Retinal pigment epithelial cell (primary cell): ENCODE data around the gene DNM2.

Source experiments
- DNase-seq: peaks from one replicate; pipeline ENCODE4 v3.0.0-alpha.2; 2010; ENCODE audit warnings: low read depth
- H3K4me3 ChIP-seq: 2 replicates; pipeline ENCODE4 v1.5.1; 2011; ENCODE audit warnings: mild to moderate bottlenecking, low read length, control low read depth, moderate library complexity
- TF ChIP-seq, protein P1 (sequence below): conservative IDR thresholded peaks from 2 replicates; pipeline ENCODE4 v1.5.1; 2011; ENCODE audit warnings: low read depth, low read length, control low read depth, inconsistent platforms

Gene DNM2

GRCh38 chr19:10815007-10815536 lies 97.2 kb downstream of the DNM2 start:
- H3K4me3 ChIP-seq: no peak overlapping the region
- TF ChIP-seq, protein P1, sequence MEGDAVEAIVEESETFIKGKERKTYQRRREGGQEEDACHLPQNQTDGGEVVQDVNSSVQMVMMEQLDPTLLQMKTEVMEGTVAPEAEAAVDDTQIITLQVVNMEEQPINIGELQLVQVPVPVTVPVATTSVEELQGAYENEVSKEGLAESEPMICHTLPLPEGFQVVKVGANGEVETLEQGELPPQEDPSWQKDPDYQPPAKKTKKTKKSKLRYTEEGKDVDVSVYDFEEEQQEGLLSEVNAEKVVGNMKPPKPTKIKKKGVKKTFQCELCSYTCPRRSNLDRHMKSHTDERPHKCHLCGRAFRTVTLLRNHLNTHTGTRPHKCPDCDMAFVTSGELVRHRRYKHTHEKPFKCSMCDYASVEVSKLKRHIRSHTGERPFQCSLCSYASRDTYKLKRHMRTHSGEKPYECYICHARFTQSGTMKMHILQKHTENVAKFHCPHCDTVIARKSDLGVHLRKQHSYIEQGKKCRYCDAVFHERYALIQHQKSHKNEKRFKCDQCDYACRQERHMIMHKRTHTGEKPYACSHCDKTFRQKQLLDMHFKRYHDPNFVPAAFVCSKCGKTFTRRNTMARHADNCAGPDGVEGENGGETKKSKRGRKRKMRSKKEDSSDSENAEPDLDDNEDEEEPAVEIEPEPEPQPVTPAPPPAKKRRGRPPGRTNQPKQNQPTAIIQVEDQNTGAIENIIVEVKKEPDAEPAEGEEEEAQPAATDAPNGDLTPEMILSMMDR: no peak
- DNase-seq: no peak

DNA sequence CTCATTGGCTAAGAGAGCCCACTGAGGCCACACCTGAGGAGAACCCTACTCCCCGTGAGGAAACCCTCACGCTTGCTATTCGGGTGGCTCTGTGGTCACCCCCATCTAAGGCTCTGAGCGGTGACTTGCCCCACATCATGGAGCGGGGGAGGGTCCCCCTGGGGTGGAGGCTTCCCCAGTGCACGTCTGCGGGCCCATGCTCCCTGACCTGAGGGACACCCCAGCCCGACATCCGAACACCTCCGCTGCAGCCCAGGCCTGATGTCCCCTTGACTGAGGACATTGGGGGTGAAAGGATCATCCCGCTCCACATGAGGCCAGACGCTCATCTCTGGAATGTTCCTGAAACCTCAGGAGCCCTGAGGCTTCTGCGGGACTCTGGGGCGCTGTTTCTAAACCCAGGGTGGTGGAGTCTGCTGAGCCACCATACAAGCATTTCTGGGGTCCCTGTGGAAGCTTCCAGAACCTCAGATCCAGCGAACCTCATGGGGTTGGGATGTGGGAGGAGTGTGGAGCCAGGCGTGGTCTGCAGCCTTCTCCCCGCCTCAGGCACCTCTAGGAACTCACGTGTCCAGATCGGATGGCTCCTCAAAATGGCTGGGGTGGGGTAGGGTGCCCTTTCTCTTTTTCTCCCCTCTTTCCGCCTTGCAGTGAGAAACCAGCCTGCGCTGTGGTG lies 98.2 kb downstream of the DNM2 start:
- TF ChIP-seq, protein P1: no peak
- no peak for DNase-seq
- H3K4me3 ChIP-seq: no peak overlapping the region

DNA sequence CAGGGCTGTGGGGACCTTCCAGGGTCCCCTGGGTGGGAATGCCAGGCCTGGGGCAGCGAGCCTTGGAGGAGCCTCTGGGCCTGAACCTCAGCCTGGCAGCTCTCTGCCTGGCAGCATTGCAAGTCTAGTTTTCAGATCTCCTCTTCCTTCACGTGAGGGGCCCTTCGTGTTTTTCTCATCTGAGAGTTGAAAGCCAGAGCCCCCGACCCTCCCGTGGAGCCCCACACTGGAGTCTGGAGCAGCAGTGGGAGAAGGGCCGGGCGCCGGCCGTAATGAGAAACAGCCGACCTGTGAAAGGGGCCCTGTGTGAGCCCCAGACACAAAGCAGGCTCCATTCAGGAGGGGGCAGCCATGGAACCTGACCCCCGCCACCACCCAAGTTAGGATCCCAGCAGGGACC lies 98.8 kb downstream of the DNM2 start:
- TF ChIP-seq, protein P1: no peak
- DNase-seq: no peak
- H3K4me3 ChIP-seq: no peak overlapping the region

- no peak for DNase-seq
- no peak overlapping the region for H3K4me3 ChIP-seq
- TF ChIP-seq, protein P1: no peak
These were observed 99.6 kb downstream of the DNM2 start for GRCh38 chr19:10817291-10818038.

DNA sequence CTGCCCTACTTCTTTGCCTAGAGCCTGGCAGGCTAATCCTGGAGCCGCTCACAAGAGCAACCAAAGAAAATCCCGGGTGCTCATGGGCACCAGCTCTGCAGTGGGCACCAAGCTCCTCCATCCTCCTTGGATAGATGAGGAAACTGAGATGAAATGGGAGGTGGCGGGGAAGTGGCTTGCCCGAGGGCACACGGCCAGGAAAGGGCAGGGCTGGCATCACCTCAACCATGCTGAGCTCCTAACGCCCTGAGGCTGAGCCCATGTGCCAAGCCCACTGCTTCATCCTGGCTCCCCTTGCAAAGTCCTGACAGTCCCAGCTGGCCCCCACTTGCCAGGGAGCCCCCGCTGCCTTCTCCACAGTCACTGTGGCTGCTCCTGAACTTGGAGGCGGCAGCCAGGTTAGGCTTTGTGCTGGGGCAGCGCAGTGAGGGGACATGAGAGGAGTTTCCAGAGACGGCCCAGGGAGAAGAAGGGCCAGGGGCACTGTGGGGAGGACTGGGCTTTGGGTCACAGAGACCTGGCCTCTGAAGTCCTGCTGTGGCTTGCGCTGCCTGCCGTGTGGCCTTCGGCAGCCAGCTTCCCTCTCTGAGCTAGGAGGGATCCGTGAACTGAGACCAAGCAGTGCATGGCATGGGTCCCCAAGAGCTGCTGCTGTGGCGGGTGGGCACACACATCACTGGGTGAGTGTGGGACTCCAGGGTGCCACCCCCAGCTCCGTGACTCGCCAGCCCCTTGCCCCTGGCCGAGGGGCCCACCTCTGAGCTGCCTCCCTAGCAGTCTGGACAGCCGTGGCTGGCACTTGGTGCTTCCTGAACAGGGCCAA lies 100.6 kb downstream of the DNM2 start:
- TF ChIP-seq, protein P1: no peak
- no peak overlapping the region for H3K4me3 ChIP-seq
- DNase-seq: no peak

GRCh38 chr19:10819124-10820060 lies 101.5 kb downstream of the DNM2 start:
- DNase-seq: no peak
- TF ChIP-seq, protein P1: no peak
- no peak overlapping the region for H3K4me3 ChIP-seq
